GM12801 (cell line): Measurements from ENCODE around the gene KCNB1.

Experiments used
- CTCF ChIP-seq: IDR thresholded peaks from one replicate; pipeline ENCODE4 v1.5.1; 2011; ENCODE audit warnings: control low read depth; ENCODE audit not compliant: insufficient read length; ENCODE audit errors: extremely low read depth

The KCNB1 gene

DNA sequence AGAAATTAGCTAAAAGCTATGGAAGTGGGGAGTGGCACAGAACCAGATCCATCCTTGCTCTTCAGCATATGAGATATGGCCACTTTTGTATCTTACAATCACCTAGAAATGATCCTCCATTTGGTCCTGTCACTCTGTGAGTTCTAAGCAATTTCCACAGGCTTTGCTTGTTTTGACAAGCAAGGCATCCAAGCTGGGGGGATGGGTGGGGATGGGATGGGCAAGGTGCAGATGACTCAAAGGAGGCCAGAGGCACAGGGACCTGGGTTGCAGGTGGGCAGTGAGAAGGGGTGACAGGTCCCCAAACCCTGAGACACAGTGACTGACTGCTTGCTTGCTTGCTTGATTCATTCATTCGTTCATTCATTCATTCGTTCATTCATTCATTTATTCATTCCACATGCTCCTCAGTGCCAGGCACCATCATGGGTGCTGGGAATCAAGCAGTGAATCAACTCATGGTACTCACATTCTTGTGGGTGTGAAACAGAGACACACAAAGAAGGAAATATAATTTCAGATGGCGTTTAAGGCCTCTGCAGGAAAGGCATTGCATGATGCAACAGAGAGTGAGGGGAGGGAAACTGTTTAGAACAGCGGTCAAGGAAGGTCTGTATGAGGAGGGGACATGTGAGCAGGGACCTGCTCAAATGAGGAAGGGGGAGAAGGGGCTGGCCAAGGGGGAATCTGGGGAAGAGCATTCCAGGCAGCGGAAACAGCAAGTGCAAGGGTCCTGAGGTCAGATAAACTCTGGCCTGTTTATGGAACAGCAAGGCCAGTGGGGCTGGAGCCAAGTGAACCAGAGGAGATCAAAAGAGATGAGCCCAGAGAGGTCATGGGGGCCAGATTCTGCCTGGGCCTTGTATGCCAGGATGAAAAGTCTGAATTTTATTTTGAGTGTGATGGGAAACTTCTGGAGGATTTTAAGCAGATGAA lies 3.4 kb downstream of the KCNB1 start:
- TF ChIP-seq CTCF = no peak

GRCh38 chr20:49478266-49478665 lies 4.2 kb downstream of the KCNB1 start:
- no peak for TF ChIP-seq CTCF

GRCh38 chr20:49477200-49477599 lies 5.3 kb downstream of the KCNB1 start:
- no peak for TF ChIP-seq CTCF

- no peak for TF ChIP-seq CTCF
These were observed 6.5 kb downstream of the KCNB1 start for GRCh38 chr20:49476016-49476355.

- no peak for TF ChIP-seq CTCF
These were observed 7.0 kb downstream of the KCNB1 start for GRCh38 chr20:49475292-49476015.

DNA sequence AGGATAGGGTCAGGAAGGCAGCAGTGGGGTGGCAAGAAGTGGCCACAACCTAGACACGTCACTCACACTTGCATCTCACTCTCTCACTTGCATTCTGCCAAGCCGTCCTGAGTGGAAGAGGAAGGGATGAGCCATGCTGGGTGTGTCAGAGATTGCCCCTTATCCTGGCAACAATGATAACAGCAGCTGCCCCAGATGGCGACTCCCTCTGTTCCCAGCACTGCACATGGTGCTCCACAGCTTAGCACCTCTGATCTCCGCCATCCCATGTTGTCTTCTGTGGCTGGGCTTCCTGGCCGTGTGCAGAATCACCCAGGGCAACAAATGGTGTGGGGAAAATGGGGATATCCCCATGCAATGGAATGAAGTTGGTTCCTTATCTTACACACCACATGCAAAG lies 11.1 kb downstream of the KCNB1 start:
- TF ChIP-seq CTCF = no peak

DNA sequence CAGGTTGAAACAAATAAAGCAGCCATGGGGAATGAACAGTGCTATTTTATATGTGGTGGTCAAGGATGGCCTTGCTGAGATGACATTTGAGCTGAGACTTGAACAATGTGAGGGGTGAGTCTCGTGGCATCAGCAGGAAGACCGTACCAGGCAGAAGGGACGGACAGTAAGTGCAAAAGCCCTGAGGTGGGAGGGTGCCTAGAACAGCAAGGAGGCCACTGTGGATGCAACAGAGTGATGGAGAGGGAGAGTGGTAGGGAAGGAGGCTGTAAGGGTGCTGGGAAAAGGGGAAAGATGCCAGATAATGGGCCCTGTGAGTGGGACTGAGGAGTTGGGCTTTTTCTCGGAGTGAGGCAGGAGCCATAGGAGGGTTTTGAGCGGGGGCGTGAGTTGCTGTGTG lies 11.5 kb downstream of the KCNB1 start:
- no peak for TF ChIP-seq CTCF
